Activated CD8-positive, alpha-beta memory T cell treated with anti-CD3 and anti-CD28 coated beads for 48 hours (primary cell): ENCODE data around the gene ZC3HAV1L.
A peak's percentile ranks its signal among the peaks of the same experiment; 100 is the strongest.
"Not testable (repeated sequence)": the region's sequence is repeated elsewhere in the genome, so short reads cannot be mapped to it uniquely, and the experiment has no call there.

Experiments used
- DNase-seq, 3 experiments: peaks; one replicate each; pipeline ENCODE4 v3.0.0-alpha.2; 2020; ENCODE audit warnings: low read depth in 2 of 3, low spot score in 2 of 3

ZC3HAV1L gene, protein sequence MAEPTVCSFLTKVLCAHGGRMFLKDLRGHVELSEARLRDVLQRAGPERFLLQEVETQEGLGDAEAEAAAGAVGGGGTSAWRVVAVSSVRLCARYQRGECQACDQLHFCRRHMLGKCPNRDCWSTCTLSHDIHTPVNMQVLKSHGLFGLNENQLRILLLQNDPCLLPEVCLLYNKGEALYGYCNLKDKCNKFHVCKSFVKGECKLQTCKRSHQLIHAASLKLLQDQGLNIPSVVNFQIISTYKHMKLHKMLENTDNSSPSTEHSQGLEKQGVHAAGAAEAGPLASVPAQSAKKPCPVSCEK

DNA sequence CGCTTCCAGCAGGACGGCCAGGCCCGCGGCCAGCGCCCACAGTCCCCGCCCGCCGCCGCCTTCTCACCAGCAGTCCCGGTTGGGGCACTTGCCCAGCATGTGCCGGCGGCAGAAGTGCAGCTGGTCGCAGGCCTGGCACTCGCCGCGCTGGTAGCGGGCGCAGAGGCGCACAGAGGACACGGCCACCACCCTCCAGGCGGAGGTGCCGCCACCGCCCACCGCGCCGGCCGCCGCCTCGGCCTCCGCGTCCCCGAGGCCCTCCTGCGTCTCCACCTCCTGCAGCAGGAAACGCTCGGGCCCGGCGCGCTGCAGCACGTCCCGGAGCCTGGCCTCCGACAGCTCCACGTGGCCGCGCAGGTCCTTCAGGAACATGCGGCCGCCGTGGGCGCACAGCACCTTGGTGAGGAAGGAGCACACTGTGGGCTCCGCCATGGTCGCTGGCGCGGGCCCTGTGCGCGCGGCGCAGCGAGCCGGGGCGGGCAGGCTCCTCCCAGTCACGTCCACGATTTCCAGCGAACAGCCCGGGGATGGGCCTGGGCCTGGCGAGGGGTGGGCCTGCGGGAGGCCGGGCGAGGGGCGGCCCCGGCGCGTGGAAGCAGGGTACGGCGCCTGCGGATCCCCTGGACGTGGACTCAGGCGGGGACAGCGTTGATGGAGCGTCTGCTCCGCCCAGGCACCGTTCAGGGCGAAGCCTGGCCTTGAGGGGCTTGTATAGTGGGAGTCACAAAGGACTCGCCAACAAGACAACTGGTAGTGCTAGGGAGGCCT is at the start of gene ZC3HAV1L:
TSS of gene ZC3HAV1L (minus strand) at position 457 of the 768 bp plus-strand sequence. CDS start at position 432, 25 bp downstream.
- peak; percentile 46 to 58 (median 48) for DNase-seq

DNA sequence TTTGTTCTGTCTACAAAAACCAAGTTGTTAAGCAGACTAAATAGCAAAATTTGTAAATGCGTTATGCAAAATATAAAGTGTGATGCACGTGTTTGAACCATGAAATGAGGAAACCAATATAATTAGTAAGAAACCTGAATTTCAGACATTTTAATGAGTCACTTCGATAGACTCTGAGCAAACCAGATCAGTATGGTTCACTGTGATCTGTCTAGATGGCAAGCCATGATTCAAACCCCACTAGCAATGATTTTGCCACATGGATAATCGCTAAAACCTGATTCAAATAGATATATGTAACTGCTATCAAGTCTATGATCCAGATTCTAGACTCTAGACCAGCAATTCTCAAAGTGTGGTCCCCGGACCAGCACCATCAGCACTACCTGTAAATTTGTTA is 48.9 kb upstream of the ZC3HAV1L start:
- DNase-seq: no peak

DNA sequence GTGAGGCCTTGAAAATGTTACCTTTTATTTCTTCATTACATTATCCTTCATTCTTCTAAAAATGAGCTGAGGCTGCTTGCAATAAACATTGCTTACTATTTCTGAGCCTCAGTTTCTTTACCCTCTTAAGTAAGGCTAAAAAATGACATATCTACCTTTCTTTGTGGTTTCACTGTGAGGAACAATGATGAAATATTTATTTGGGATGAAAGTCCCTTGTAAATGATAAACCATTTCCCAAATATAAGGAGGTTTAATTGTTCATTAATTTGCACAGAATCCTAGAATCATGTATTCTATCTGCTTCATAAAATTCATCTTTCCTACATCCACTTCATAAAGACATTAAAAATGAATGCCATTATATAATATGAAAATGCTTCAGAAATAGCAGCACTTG is 45.7 kb upstream of the ZC3HAV1L start:
- no peak for DNase-seq

DNA sequence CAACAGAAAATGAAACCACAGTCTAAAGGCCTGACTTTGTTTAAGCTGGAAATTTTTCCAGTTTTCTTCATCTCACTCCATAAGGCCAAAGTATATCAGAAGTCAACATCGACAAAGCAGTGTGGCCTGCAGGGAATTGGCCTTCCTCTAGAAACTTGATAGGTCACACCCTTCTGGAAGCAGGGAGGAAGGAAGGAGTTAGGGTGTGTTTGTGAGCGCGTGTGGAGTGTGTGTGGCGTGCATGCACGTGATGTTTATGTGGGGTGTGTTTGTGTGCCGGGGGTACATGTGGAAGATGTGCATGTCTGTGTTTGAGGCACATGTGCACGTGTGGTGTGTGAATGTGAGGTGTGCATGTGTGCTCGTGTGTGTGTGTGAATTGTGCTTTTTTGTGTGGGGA is 45.1 kb upstream of the ZC3HAV1L start:
- no peak for DNase-seq

DNA sequence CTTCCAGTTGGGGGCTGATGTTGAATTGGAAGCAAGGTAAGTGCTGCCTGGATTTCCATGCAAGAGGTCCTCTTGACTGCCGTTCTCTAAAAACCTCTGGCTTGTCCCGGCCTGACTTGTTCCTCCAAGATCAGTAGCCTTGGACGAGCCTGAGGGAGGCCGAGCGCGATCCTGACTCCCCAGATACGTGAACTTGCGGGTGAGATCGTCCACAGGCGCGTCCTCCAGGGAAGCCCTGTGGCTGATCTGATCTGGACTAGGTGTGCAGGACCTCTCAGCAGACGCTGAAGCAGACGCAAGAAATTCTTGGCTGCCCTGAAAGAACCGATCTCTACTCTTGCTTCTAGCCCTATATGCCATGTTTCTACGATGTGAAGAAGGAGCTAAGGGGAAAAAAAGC is 44.0 kb upstream of the ZC3HAV1L start:
- DNase-seq: no peak

DNA sequence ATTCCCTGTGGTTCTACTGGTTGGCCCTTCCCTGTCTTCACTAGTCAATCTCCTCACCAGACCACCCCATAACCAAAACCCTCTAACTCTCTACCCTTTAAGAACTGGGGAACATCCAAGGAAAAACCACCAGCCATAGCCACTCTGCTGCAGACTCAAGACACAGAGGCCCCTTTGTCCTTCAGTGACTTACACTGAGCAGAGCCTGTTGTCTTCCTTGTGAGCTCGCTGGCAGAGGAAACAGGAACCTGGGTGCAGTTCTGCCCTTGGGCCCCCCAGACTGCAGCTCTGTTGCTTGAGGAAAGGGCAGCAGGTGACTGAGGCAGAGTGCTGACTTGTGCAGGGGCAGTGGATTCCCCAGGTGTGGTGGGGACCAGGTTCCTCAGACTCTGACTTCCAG is 43.1 kb upstream of the ZC3HAV1L start:
- no peak for DNase-seq

DNA sequence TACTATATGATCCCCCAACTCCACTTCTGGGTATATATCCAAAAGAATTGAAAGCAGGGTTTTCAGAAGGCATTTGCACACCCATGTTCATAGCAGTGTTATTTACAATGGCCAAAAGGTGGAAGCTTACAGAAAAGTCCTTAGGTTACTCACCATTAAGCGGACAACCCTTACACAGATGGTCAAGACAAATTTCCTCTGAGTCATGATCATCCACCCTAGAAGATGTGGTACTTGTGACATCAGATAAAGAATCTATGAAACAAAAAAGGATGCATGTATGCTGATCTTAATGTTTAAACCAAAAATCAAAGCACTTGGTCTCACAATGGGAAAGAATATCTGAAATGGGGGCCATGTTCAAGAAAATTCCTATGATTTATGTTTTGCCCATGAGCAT is 42.6 kb upstream of the ZC3HAV1L start:
- DNase-seq: no peak

DNA sequence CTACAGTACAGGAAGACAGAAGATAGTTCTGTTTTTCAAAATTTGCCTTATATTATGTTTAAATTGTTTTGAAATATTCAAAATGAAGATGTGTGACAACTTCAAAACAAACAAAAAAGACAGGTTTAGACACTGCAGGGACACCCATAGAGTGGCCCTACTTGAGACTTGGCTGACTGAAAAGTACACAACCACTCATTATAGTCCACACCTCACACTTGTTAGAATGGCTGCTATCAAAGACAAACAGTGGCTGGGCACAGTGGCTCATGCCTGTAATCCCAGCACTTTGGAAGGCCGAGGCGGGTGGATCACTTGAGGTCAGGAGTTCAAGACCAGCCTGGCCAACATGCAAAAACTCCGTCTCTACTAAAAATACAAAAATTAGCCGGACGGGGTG is 41.9 kb upstream of the ZC3HAV1L start:
- not testable (repeated sequence) for DNase-seq

DNA sequence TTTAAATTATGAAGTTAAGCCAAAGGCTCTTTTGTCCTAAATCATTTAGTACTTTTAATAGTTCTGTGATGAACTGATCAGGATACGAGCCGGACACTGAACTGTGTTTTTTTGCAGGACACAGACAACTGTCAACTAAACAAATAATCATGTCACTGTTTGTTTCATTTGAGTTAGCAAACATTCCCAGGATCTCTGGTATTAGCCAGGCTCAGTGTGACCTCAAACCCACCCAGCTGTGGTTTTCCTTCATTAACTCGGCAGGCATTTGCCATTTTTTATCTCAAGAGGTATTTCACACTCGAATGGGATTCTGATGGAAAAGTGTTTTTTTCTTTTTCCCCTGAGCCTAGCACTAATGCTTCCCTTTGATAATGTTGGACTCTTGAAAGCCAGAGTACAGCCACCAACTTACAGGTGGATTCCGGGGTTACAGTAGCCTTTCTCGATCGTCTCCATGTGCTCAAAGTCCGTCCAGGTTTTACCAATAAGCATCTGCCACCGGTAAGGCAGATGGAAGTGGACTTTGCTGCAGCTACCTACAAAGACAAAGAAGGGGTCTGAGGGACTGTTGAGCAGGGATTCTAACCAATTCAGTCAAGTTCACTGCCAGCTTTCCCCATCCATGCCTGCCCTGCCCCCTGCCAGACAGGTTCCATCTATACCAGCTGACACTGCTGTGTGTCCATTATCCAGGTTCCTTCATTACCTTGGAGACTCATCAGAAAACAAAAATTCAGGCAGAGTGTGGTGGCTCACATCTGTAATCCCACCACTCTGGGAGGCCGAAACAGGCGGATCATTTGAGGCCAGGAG is 40.2 kb upstream of the ZC3HAV1L start:
- no peak for DNase-seq

DNA sequence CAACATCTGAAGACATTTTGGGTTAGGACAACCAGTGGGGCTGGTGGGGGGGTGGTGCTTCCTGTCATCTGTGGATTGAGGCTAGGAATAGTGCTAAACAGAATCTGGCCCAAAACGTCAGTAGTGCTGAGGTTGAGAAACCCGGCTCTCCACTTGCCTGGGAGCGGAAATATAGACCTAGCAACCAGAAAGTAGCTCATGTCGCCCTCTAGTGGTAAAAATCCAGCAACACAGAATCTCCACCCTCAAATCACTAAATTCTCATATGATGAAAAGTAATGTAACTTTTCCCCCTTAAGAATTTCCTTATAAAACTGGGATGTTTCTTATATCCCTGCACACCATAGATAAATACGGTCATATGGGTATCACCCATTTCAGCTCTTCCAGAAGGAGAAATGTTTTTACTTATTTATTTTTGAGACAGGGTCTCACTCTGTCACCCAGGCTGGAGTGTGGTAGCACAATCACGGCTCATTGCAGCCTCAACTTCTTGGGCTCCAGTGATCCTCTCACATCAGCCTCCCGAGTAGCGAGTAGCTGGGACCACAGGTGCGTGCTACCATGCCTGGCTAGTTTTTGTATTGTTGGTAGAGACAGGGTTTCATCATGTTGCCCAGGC is 39.3 kb upstream of the ZC3HAV1L start:
- DNase-seq: no peak

DNA sequence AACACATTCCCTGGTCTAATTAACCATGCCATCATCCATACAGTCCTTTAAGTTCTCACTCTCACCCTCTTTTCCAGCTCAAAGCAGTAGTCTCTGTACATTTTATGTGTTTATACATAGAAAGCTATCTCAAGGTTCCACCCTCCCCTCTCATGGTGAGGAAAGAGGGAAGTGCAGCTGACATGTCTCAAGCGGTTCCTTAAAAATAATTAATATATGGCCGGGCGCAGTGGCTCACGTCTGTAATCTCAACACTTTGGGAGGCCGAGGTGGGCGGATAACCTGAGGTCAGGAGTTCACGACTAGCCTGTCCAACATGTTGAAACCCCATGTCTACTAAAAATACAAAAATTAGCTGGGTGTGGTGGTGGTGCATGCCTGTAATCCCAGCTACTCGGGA is 37.0 kb upstream of the ZC3HAV1L start:
- DNase-seq: no peak

DNA sequence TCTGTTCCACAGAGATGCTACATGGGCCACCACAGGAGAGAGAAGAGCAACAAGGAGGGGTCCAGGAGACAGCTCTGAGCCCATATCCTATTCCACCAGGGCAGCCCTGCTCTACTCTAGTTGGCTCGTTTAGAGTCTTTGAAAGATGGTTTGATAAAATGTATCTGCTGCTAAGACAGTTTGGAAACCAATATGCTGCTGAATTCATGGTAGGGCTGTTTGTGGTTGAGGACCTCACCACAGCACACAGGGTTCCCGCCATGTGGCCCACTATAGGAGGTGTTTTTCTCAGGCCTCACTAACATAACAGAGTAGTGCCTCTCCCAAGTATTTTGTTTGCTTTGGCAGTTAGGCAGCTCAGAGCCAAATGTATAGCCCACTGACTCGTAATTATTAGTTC is 35.8 kb upstream of the ZC3HAV1L start:
- no peak for DNase-seq

DNA sequence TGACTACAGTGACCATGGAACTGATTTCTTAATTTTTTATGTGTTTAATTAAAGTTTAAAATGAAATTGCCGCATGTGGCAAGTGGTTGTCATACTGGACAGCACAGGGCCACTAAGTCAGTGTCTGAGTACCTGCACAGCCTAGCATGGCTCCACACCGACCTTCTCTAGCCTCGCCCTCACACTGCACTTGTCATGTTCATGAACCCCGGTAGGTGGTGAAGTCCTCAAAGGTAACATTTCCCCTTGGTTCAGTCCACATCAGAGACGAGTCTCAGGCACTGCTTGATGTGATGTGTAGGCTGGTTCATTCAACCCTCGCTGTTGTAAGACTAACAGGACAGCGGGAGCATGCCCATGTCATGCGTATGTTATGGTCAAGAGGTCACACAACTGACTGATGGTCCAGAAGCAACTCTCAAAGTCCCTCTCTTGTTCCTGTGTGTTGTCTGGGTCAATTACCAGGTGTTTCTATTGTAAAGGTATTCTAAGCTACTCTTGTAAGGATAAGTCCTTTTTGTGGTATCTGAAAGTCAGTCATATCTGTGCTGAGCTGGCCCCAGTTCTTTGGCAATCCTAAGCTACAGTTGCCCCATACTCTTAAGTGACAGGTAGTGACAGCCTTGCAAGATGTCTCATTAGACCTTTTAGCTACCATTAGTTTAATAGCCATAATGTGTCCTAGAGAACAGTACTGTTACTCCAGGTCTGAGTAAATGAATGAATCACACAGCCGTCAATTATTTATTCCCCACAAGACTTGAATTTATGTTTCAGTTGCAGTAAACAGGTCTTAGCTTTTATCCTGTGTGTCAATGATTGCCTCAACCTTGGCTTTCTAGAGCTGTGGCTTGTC is 32.9 kb upstream of the ZC3HAV1L start:
- DNase-seq: no peak

DNA sequence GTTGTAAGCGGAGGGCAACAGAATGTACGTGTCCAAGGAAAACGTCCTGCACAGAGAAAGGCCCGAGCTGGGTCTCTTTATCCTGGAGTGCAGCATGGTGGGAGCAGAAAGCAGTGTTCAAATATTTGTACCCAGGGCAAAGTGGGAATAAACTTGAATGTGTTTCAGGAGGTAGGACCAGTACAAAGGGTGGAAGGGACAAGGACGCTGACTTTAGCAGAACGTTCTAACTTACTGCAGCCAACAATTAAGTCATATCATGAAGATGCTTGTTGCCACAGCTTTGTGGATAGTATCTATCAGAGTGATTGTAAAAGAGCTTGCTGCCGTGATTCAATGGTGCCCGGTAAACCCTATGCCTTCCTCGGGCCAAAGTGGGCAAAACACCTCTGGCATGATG is 30.5 kb upstream of the ZC3HAV1L start:
- DNase-seq: no peak

DNA sequence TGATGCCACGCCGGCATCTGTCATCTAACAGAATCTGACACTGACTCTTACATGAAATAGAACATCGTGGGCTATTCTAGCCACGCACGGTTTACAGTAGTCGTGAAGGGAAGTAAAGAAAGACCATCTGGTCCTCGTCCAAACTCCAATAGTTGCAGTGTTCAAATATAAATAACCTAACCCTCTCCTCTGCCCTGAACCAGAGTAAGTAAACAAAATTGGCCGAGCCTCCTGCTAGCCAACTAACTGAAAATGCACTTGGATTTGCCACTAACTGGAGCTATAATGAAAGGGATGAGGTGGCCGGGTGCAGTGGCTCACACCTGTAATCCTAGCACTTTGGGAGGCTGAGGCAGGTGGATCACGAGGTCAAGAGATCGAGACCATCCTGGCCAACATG is 29.5 kb upstream of the ZC3HAV1L start:
- DNase-seq: no peak

DNA sequence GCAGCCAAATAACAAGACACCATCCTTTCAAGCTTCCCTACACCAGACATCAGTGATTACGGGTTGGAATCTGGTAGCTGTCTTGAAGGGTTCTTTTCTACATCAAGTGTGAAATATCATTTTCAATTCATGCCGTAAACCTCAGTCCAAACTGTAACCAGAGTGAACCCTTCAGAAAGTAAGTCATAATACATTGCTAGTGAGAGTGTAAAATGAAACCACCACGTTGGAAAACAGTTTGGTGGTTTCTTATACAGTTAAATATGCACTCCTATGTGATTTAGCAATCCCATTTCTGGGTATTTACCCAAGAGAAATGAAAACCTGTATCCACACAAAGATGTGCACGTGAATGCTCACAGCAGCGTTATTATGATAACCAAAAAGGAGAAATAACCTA is 25.6 kb upstream of the ZC3HAV1L start:
- DNase-seq: no peak

DNA sequence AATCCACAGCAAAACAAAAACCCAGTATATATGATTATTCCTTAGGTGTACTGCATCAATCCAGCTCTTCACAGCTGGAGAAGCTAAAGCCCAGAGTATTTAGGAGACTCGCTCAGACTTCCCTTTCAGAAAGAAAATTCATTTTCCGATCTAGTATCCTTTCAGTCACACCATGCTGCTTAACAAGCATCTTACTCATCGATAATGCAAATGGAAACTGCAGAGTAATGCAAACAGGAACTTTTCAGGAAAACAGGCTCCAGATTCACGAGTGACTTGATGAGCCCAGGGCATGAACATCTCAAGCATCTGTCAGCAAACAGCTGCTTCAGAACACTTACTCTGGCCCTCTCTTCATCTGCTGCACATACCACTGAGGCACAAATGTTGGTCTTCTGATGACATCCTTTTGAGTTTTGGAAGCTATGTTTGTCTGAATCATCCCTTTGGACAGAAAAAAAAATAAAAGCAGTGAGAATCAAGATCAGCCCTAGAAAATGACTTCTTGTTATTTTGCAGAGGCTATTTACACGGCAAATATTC is 24.9 kb upstream of the ZC3HAV1L start:
- no peak for DNase-seq

DNA sequence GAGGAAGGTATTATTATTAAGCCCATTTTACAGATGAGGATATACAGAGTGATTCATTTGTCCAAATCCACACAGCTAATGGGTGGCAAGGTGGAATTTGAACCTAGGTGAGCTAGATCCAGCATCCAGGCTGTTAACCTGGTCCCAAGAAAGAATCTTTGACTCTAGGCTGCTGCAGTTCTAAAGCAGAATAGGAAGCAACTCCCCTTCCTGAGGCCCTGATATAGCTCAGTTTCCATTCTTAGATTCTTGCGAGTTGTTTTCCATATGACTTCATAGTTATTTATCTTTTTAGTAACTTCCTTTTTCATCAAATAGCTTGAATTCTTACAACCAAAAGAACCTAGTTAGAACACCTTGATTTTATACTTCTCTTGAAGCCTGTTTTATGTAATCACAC is 24.1 kb upstream of the ZC3HAV1L start:
- DNase-seq: no peak

DNA sequence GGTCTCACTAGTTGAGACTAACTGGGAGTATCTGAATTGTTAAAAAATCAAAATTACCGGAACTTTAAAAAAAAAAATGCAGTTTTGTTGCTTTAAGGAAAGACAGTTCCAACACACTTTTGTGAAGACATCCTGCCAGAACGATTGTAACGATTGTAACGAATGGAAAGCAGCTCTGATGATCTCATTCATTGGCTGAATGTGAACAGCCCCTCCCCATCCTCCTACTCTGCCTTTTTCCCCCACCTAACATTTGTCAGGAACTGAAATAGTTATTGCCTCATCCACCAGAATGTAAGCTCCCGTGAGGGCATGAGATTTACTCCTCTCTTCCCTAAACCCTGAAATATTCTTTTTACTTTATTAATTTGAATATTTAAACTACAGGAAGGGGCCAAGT is 23.1 kb upstream of the ZC3HAV1L start:
- no peak for DNase-seq

DNA sequence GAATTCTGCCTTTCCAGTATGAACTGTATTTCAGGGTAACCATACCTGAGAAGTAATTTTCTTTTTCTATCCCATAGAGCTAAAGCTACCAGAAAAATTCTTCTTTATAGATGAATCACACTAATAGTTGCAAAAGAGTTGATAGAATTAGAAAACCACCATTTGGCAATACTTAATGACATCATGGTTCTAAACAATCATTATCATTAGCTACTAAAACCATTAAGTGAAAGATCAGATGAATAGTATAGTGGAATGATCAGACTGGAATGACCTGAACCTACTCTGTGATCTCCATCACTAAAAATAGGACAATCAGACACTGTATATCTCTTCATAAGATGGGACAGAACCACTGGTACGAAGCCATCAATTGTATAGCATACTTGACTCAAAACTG is 19.8 kb upstream of the ZC3HAV1L start:
- DNase-seq: no peak
